IMR-90 (cell line): Measurements from ENCODE around the gene TAF11L3. TPM values are rescaled to one million over a fixed set of nuclear protein-coding genes. Genes with fewer than 3 reads are reported as not detected.

Experiments
- ATAC-seq: fragments of 200-7000 bp; cut with Tn5 transposase; 2 replicates; pipeline ENCODE4 v1.9.1; 2020; ENCODE audit warnings: low read depth, mild to moderate bottlenecking, moderate library complexity
- BruUV-seq: library from RNA; stranded (reverse); fragments of 400-500 nt; replicated peaks from 2 replicates; lab custom pipeline; 2021; lab: Mats Ljungman, UMichigan
- CTCF ChIA-PET: fragments of 300-600 bp; formaldehyde crosslinking; extraction: SDS; loops from one replicate; lab custom pipeline; 2021; ENCODE audit warnings: antibody characterized with exemption; lab: Yijun Ruan, JAX
- POLR2A ChIA-PET: fragments of 300-600 bp; sonication (Branson Sonifier 250); formaldehyde crosslinking; loops from one replicate; lab custom pipeline; 2022; ENCODE audit warnings: antibody characterized with exemption; ENCODE audit not compliant: unreplicated experiment; lab: Charles Lee
- DNase-seq: peaks from one replicate; pipeline ENCODE4 v3.0.0; 2013
- H2AFZ ChIP-seq: replicated peaks from 2 replicates; pipeline ENCODE3; 2013; ENCODE audit warnings: low read length, mild to moderate bottlenecking; ENCODE audit not compliant: poor library complexity
- H2AK5ac ChIP-seq: 2 replicates; pipeline ENCODE4 v1.6.1; 2013; ENCODE audit warnings: low read depth, low read length, inconsistent platforms
- H2AK9ac ChIP-seq: replicated peaks from 2 replicates; pipeline ENCODE3; 2013; ENCODE audit warnings: mild to moderate bottlenecking, low read depth, low read length, moderate library complexity; ENCODE audit not compliant: poor library complexity
- H2BK120ac ChIP-seq: 2 replicates; pipeline ENCODE4 v1.6.1; 2013; ENCODE audit warnings: low read depth, low read length, inconsistent platforms
- H2BK15ac ChIP-seq: 3 replicates; pipeline ENCODE4 v1.6.1; 2013; ENCODE audit warnings: low read depth, low read length, inconsistent platforms
- H2BK20ac ChIP-seq: 2 replicates; pipeline ENCODE4 v1.6.1; 2013; ENCODE audit warnings: low read depth, mild to moderate bottlenecking, inconsistent platforms, low read length, moderate library complexity
- H2BK5ac ChIP-seq: 2 replicates; pipeline ENCODE4 v1.6.1; 2013; ENCODE audit warnings: mild to moderate bottlenecking, low read depth, low read length, inconsistent platforms; ENCODE audit not compliant: poor library complexity, severe bottlenecking
- H3K14ac ChIP-seq: replicated peaks from 2 replicates; pipeline ENCODE4 v1.6.1; 2013; ENCODE audit warnings: low read depth, low read length, inconsistent platforms
- H3K18ac ChIP-seq: 2 replicates; pipeline ENCODE4 v1.6.1; 2013; ENCODE audit warnings: low read depth, low read length, control low read depth
- H3K23ac ChIP-seq: 2 replicates; pipeline ENCODE4 v1.6.1; 2013; ENCODE audit warnings: low read depth, low read length, inconsistent platforms
- H3K27ac ChIP-seq: 2 replicates; pipeline ENCODE4 v1.5.1; 2013; ENCODE audit warnings: mild to moderate bottlenecking, control low read depth, low read length; ENCODE audit not compliant: insufficient read depth
- H3K27me3 ChIP-seq: 2 replicates; pipeline ENCODE4 v1.6.1; 2013; ENCODE audit warnings: low read length; ENCODE audit not compliant: control insufficient read depth, insufficient read depth
- H3K36me3 ChIP-seq: 2 replicates; pipeline ENCODE4 v1.6.1; 2013; ENCODE audit warnings: low read length, mixed read lengths; ENCODE audit not compliant: control insufficient read depth, insufficient read depth
- H3K4ac ChIP-seq: 2 replicates; pipeline ENCODE4 v1.6.1; 2013; ENCODE audit warnings: low read depth, low read length, inconsistent platforms
- H3K4me1 ChIP-seq: 2 replicates; pipeline ENCODE4 v1.6.1; 2013; ENCODE audit warnings: low read length, mixed read lengths; ENCODE audit not compliant: control insufficient read depth, insufficient read depth
- H3K4me2 ChIP-seq: 2 replicates; pipeline ENCODE4 v1.6.1; 2013; ENCODE audit warnings: low read depth, mild to moderate bottlenecking, control low read depth, low read length, moderate library complexity
- H3K4me3 ChIP-seq: 2 replicates; pipeline ENCODE4 v1.5.1; 2013; ENCODE audit warnings: low read depth, mild to moderate bottlenecking, control low read depth, low read length, moderate library complexity; ENCODE audit not compliant: insufficient read depth
- H3K56ac ChIP-seq: 2 replicates; pipeline ENCODE4 v1.6.1; 2013; ENCODE audit warnings: low read length, inconsistent platforms; ENCODE audit not compliant: insufficient read depth; ENCODE audit errors: extremely low read depth
- H3K79me1 ChIP-seq, 2 experiments: 2 replicates each; pipeline ENCODE4 v1.6.1; 2013; ENCODE audit warnings: low read length in 2 of 2, inconsistent platforms in 1 of 2, low read depth in 1 of 2
- H3K9ac ChIP-seq: 2 replicates; pipeline ENCODE4 v1.6.1; 2013; ENCODE audit warnings: low read depth, low read length, control low read depth
- H3K9me1 ChIP-seq: 2 replicates; pipeline ENCODE4 v1.6.1; 2013; ENCODE audit warnings: low read length, inconsistent platforms; ENCODE audit not compliant: insufficient read depth
- H3K9me3 ChIP-seq: 2 replicates; pipeline ENCODE4 v1.6.1; 2013; ENCODE audit warnings: low read length; ENCODE audit not compliant: control insufficient read depth, insufficient read depth
- H4K20me1 ChIP-seq: 2 replicates; pipeline ENCODE4 v1.6.1; 2013; ENCODE audit warnings: low read length, inconsistent platforms; ENCODE audit not compliant: insufficient read depth
- H4K5ac ChIP-seq: 2 replicates; pipeline ENCODE4 v1.6.1; 2013; ENCODE audit warnings: mild to moderate bottlenecking, low read depth, low read length, control low read depth
- H4K8ac ChIP-seq, 2 experiments: 2 replicates each; pipeline ENCODE4 v1.6.1; 2013; ENCODE audit warnings: low read depth in 2 of 2, low read length in 2 of 2, control low read depth in 1 of 2, inconsistent platforms in 1 of 2
- H4K91ac ChIP-seq: 2 replicates; pipeline ENCODE4 v1.6.1; 2013; ENCODE audit warnings: low read depth, low read length, inconsistent platforms; ENCODE audit not compliant: insufficient read depth
- BHLHE40 ChIP-seq: fragments of 150-350 bp; IDR thresholded peaks from 2 replicates; pipeline ENCODE4 v1.6.1; 2016; ENCODE audit warnings: mild to moderate bottlenecking, low read depth, low read length
- CHD1 ChIP-seq: IDR thresholded peaks from 2 replicates; pipeline ENCODE4 v1.6.1; 2012; ENCODE audit warnings: low read depth, low read length, improper control_type of control experiment
- MAFK ChIP-seq: IDR thresholded peaks from 2 replicates; pipeline ENCODE4 v1.6.1; 2012; ENCODE audit warnings: low read depth, low read length, improper control_type of control experiment
- MAZ ChIP-seq: IDR thresholded peaks from 2 replicates; pipeline ENCODE4 v1.6.1; 2012; ENCODE audit warnings: low read depth, mild to moderate bottlenecking, low read length, improper control_type of control experiment, moderate library complexity, borderline replicate concordance
- NFE2L2 ChIP-seq: fragments of 150-350 bp; IDR thresholded peaks from 2 replicates; pipeline ENCODE4 v1.6.1; 2016; ENCODE audit warnings: low read depth, mild to moderate bottlenecking, low read length
- RAD21 ChIP-seq: IDR thresholded peaks from 2 replicates; pipeline ENCODE4 v1.6.1; 2012; ENCODE audit warnings: low read length, improper control_type of control experiment
- RCOR1 ChIP-seq: IDR thresholded peaks from 2 replicates; pipeline ENCODE4 v1.6.1; 2012; ENCODE audit warnings: mild to moderate bottlenecking, low read length, improper control_type of control experiment; ENCODE audit not compliant: insufficient replicate concordance
- RFX5 ChIP-seq: IDR thresholded peaks from 2 replicates; pipeline ENCODE4 v1.8.0; 2012; ENCODE audit warnings: low read depth, mild to moderate bottlenecking, low read length, moderate library complexity
- SMC3 ChIP-seq: fragments of 150-350 bp; IDR thresholded peaks from 2 replicates; pipeline ENCODE4 v1.6.1; 2016; ENCODE audit warnings: low read depth, mild to moderate bottlenecking, antibody characterized with exemption, low read length, moderate library complexity
- WGBS, 2 experiments: methylation state at CpG; one replicate each; pipeline versions ENCODE4 v1.1.5 to v1.1.7; 2013; ENCODE audit warnings: missing lambda C conversion rate in 2 of 2; ENCODE audit not compliant: insufficient read length in 1 of 2; ENCODE audit errors: extremely low coverage in 2 of 2; 5-methylcytosine and 5-hydroxymethylcytosine counted together
- dilution Hi-C: fragments of 300-500 bp; cut with HindIII; formaldehyde crosslinking; loops from one replicate; pipeline ENCODE4 v1.14.3; 2018; ENCODE audit warnings: low sequenced_read_pairs; ENCODE audit not compliant: unreplicated experiment
- in situ Hi-C: fragments of 300-500 bp; cut with MboI; formaldehyde crosslinking; loops from 3 replicates; pipeline ENCODE4 v1.14.3; 2019; ENCODE audit warnings: low sequenced_read_pairs, inconsistent platforms, mixed read lengths
- intact Hi-C: fragments of 100-400 bp; cut with micrococcal nuclease; formaldehyde crosslinking; loops from 2 replicates; pipeline ENCODE4 v1.10.0; 2022
- polyA plus RNA-seq, 3 experiments: library from polyadenylated mRNA; depleted of rRNA; stranded (reverse); fragments of >200 nt; gene quantifications; 2 replicates each; pipeline ENCODE4 v1.2.3, GENCODE V29; 2012; ENCODE audit warnings: low replicate concordance in 1 of 3
- total RNA-seq: library from RNA; depleted of rRNA; stranded (reverse); fragments of >200 nt; gene quantifications from 2 replicates; pipeline ENCODE4 v1.2.3, GENCODE V29; 2012
- TF ChIP-seq, protein P1 (sequence below): conservative IDR thresholded peaks from 2 replicates; pipeline ENCODE4 v1.5.1; 2012; ENCODE audit warnings: mild to moderate bottlenecking, low read depth, low read length, improper control_type of control experiment
- TF ChIP-seq, protein P2 (sequence below): fragments of 150-350 bp; IDR thresholded peaks from 2 replicates; pipeline ENCODE4 v1.6.1; 2017; ENCODE audit warnings: mild to moderate bottlenecking, antibody characterized with exemption, low read length, low read depth

Gene TAF11L3
- total and polyA plus RNA-seq, 2 of the 4 experiments (the other 2 are of a cell fraction) = not detected

DNA sequence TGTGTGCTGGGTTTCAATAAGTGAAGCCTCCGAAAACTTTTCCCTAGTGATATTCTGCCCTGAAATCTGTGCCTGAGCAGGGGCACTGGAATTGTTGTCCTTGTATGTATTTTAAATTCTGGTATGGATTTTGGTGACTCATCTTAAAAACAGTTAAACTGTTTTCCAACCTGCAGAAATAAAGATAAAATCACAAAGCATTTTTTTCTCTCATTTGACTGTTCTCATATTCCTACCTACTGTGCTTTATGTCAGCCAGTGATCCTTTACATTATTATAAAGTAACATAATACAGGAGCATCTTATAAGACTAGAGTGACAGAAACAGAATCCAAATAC, 31.0 kb upstream of the TAF11L3 start:
- Histone ChIP-seq H3K4ac (no peak overlapping the region), H3K9me1 (no peaks in the 10 kb centered on the region), H3K4me1 (no peaks in the 10 kb centered on the region), H2AFZ (no peak overlapping the region), H4K8ac (no peak overlapping the region), H3K4me3 (no peak overlapping the region), H3K4me2 (no peak overlapping the region), H2BK20ac (no peak overlapping the region), H4K91ac (no peak overlapping the region), H2AK5ac (no peak overlapping the region), H2BK120ac (no peak overlapping the region), H3K36me3 (no peaks in the 10 kb centered on the region), H3K9me3 (no peaks in the 10 kb centered on the region), H3K27ac (no peak overlapping the region), H3K14ac (no peak overlapping the region), H3K27me3 (peaks cover 3% of the 10 kb centered on the region; the same call in 1 of the 2 replicates), H4K5ac (no peak overlapping the region), H2BK15ac (no peak overlapping the region), H3K18ac (no peak overlapping the region), H3K56ac (no peak overlapping the region), H2BK5ac (no peak overlapping the region), H4K20me1 (no peaks in the 10 kb centered on the region), H2AK9ac (no peak overlapping the region), H3K9ac (no peak overlapping the region), H3K23ac (no peak overlapping the region), H3K79me1 (no peaks in the 10 kb centered on the region)
- no peak for ATAC-seq
- dilution Hi-C loops (no loop called here), in situ Hi-C loops (no loop called here), intact Hi-C loops (no loop called here)
- DNase-seq = no peak
- no TSS peak for BruUV-seq
- no CpG with 5 or more reads among the region's 1 CpG for WGBS, 2 experiments
- POLR2A ChIA-PET = no interaction called here
- TF ChIP-seq MAZ = no peak
- TF ChIP-seq, protein P1, sequence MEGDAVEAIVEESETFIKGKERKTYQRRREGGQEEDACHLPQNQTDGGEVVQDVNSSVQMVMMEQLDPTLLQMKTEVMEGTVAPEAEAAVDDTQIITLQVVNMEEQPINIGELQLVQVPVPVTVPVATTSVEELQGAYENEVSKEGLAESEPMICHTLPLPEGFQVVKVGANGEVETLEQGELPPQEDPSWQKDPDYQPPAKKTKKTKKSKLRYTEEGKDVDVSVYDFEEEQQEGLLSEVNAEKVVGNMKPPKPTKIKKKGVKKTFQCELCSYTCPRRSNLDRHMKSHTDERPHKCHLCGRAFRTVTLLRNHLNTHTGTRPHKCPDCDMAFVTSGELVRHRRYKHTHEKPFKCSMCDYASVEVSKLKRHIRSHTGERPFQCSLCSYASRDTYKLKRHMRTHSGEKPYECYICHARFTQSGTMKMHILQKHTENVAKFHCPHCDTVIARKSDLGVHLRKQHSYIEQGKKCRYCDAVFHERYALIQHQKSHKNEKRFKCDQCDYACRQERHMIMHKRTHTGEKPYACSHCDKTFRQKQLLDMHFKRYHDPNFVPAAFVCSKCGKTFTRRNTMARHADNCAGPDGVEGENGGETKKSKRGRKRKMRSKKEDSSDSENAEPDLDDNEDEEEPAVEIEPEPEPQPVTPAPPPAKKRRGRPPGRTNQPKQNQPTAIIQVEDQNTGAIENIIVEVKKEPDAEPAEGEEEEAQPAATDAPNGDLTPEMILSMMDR = no peak
- TF ChIP-seq CHD1 = no peak
- no peak for TF ChIP-seq RCOR1
- TF ChIP-seq SMC3 = no peak
- TF ChIP-seq MAFK = no peak
- no peak for TF ChIP-seq BHLHE40
- TF ChIP-seq RFX5 = no peak
- TF ChIP-seq RAD21 = no peak
- TF ChIP-seq, protein P2, sequence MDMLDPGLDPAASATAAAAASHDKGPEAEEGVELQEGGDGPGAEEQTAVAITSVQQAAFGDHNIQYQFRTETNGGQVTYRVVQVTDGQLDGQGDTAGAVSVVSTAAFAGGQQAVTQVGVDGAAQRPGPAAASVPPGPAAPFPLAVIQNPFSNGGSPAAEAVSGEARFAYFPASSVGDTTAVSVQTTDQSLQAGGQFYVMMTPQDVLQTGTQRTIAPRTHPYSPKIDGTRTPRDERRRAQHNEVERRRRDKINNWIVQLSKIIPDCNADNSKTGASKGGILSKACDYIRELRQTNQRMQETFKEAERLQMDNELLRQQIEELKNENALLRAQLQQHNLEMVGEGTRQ = no peak
- no peak for TF ChIP-seq NFE2L2
- CTCF ChIA-PET = no interaction called here
